NCI-H2196 treated with DMSO at 0.1 percent for 48 hours (cell line): ENCODE data around the gene TCIRG1.

Experiments
- DNase-seq: peaks from one replicate; lab custom pipeline; 2025; ENCODE audit not compliant: unreplicated experiment; lab: John Stamatoyannopoulos, UW

Gene TCIRG1

DNA sequence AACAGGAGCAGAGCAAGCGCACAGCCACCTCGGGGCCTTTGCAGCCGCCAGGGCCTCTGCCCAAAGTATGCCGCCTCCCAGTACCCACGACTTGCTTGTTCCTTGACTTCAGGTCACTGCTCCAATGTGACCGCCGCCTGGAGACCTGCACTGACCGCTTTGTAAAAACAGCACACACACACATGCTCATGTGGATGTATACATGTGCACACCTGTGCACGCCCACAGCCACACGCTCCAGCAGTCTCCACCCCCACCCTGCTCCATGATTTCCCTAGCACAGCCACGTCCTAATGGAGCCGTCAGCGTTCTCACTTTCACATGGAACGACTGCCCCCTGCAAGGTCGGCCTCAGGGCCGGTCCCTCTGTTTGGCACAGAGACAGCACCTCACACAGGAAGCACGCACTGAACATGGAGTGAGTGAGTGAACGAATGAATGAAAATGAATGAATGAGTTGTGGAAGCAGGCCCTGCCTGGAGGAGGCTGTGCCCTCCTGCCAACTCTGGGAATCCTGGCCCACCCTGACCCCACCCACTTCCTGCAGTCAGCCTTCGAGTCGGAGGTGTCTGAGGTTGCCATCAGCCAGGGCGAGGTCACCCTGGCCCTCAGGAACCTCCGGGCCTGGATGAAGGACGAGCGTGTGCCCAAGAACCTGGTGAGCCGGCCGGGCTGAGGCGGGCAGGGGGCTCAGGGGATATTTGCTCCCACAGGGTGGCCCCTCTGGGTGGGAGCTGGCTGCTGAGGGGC lies 20.7 kb upstream of the TCIRG1 start:
- no peak for DNase-seq

- no peak for DNase-seq
These were observed 20.1 kb upstream of the TCIRG1 start for GRCh38 chr11:68018730-68019190.

- no peak for DNase-seq
These were observed 19.3 kb upstream of the TCIRG1 start for GRCh38 chr11:68019486-68019885.

GRCh38 chr11:68020575-68020974 lies 18.2 kb upstream of the TCIRG1 start:
- DNase-seq: no peak

GRCh38 chr11:68021167-68021787 lies 17.5 kb upstream of the TCIRG1 start:
- DNase-seq: no peak

DNA sequence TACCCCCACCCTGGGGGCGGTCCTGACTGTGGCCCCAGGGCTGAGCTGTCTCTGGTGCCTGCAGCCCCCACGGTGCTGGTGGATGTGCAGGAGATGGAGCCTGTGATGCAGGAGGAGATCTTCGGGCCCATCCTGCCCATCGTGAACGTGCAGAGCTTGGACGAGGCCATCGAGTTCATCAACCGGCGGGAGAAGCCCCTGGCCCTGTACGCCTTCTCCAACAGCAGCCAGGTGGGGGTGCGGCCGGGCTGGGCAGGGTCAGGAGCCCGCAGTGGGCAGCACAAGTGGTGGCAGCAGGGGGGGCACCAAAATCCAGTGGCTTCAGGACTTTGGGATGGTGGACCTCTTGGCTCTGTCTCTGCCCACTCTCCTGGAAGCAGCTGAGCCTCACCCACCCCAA lies 16.3 kb upstream of the TCIRG1 start:
- no peak for DNase-seq

DNA sequence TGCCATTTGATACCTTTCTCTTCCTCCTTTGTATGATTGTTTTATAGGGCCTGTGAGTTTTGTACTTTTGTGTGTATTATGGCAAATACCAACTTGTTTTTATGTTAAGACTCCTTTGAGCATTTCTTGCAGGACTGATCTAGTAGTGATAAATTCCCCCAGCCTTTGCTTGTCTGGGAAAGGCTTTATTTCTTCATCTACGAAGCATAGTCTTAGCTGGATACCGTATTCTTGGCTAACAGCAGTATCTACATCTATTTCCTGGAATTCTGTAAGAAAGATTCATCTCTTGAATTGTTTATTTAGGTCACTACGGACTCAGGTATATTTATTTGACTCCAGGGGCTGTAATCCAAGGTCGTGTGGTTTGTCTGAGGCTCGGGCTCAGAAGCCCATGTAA lies 14.3 kb upstream of the TCIRG1 start:
- DNase-seq: no peak

DNA sequence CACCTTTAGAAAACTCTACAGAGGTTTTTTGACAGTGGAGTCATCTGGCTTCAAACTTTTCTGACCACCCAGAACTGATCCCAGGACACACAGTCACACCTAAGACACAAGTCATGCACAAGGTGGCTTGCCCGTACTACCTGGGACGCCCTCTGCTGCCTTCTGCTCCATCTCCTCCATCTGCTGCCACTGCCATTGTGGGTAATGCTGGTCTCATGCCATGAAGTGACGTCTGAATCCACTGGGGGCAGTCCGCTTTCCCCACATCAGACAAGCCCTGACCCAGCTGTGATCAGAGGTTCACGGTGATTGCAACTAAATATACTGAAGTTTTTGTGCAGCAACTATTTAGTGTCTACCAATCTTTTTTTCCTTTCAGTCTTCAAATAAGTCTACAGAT lies 13.8 kb upstream of the TCIRG1 start:
- no peak for DNase-seq

GRCh38 chr11:68026391-68027105 lies 12.3 kb upstream of the TCIRG1 start:
- DNase-seq: no peak

DNA sequence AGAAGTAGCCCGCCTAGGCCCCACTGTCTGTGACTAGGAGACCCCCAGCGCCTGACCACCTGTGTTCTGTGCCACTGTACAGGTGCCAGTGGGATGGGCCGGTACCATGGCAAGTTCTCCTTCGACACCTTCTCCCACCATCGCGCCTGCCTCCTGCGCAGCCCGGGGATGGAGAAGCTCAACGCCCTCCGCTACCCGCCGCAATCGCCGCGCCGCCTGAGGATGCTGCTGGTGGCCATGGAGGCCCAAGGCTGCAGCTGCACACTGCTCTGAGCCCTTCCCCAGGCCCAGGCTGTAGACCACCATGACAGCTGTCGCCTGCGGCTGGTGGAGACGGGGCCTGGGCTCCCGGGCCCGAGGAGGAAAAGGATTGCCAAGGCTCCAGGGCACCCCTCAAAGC lies 11.2 kb upstream of the TCIRG1 start:
- no peak for DNase-seq

- no peak for DNase-seq
These were observed 9.9 kb upstream of the TCIRG1 start for GRCh38 chr11:68028802-68029545.

- peak; percentile 99 for DNase-seq
These were observed 8.3 kb upstream of the TCIRG1 start, which contains the start of gene NDUFS8 for GRCh38 chr11:68030318-68031143. NDUFS8 (plus strand) TSS chr11:68030681; CDS start chr11:68032152, 1,471 bp downstream.

GRCh38 chr11:68031144-68031464 lies 7.7 kb upstream of the TCIRG1 start:
- no peak for DNase-seq

DNA sequence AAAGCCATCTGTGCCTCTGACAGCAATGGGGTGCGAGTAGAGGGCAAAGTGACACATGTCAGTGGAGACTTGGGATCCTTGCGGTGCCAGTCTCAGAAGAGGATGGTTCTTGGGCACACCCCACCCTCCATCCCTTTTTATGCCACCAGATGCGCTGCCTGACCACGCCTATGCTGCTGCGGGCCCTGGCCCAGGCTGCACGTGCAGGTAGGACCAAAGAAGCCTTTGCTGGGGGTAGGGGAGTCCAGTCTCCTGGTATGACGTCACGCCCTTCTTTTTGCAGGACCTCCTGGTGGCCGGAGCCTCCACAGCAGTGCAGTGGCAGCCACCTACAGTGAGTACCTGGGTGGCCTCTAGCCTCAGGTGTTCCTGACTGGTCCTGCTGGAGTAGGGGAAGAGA lies 6.8 kb upstream of the TCIRG1 start:
- no peak for DNase-seq

DNA sequence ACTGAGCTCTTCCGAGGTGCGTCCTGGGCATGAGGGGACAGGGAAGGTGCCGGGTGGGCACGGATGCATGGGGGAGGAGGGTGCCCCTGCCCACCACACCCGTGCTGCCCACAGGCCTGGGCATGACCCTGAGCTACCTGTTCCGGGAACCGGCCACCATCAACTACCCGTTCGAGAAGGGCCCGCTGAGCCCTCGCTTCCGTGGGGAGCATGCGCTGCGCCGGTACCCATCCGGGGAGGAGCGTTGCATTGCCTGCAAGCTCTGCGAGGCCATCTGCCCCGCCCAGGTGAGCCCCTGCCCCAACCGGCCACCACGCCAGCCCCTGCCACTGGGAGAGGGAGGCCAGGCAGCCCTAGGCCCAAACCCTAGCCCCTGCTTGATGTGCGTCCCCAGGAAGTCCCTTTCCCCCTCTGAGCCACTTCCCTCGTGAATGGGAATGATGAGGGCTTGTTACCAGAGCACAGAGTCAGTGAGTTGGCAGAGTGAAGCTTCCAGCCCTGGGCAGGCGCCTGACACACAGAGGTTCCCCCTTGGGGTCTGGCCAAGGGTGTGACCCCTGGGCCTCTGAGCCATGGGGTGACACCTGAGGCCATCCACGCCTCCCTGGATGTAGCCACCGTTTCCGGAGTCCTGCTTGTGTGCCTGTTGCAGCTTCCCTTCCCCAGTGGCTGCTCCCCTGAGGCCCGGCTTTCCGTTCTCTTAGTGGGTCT lies 5.7 kb upstream of the TCIRG1 start:
- no peak for DNase-seq

DNA sequence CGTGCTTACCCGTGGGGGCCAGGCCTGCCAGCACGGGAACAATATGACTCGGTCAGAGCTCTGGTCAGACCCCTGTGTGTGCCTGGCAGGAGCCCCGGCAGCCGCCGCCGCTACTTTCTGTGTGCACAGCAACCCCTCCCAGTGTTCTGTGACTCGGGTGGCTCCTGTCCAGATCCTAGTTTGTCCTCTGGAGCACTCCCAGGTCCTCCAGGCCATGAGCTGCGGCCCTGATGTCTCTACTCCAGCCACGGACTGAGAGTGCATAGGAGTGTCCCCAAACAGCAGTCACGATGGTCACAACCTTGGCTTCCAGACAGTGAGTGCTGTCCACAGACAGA lies 5.1 kb upstream of the TCIRG1 start:
- no peak for DNase-seq

DNA sequence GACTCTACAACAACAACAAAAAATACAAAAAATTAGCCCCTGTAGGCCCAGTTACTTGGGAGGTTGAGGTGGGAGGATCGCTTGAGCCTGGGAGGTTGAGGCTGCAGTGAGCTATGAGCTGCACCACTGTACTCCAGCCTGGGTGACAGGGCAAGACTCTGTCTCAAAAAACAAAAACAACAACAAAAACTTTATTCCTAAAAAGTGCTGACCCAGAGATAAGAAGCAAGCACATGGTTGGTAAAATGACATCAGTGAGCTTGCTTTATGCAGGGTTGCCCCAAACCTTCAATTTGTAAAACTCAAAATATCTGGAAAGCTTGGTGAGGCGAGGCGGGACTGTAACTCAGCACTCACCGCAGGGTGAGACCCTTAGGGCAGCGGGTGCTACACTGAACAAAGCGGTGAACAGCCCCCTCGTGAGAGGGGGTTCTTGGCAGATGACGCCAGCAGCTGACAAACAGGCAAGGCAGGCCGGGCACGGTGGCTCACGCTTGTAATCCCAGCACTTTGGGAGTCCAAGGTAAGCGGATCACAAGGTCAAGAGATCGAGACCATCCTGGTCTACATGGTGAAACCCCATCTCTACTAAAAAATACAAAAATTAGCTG lies 3.5 kb upstream of the TCIRG1 start:
- no peak for DNase-seq

DNA sequence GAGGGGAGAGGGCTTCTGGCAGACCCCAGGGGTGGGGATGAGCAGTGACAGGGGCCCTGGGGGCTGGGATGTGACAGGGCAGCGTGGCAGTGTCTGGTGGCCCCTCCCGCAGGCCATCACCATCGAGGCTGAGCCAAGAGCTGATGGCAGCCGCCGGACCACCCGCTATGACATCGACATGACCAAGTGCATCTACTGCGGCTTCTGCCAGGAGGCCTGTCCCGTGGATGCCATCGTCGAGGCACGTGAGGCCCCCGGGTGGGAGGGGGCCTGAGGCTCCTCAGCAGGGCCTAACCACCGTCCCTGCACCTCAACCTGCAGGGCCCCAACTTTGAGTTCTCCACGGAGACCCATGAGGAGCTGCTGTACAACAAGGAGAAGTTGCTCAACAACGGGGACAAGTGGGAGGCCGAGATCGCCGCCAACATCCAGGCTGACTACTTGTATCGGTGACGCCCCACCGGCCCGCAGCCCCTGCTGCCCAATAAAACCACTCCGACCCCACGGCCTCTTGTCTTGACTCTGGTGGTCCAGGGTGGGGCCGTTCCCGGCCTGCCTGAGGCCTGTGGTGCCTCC lies 2.6 kb upstream of the TCIRG1 start:
- no peak for DNase-seq

DNA sequence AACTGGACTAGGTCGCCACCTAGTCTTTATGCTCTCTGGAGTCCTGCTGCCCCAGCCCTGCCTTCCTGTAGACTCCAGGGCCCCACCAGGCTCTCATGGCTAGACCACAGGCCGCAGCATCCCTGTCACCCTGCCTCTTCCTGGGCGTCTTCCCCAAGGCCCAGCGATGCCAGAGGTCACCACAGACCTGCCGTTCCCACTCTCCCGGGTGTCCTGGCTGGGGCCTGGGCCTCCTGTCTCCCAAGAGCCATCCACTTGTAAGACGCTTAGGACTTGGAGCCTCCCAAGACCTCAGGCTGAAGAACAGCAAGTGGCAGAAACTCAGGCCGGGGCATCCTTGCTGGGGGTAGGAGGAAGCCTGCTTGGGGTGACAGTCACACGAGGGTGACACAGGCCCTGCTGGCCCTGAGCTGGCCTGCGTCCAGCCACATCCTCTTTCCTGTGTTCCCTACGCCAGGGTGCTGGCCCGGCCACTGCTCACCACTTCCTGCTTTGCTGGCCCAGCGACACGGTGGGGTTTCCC lies 2.0 kb upstream of the TCIRG1 start:
- no peak for DNase-seq
